GM13977 (cell line): ENCODE results near the gene SUSD4.

Source experiments
- DNase-seq: peaks from one replicate; pipeline ENCODE4 v3.0.0; 2012; ENCODE audit warnings: low spot score
- CTCF ChIP-seq: IDR thresholded peaks from 2 replicates; pipeline ENCODE4 v1.5.1; 2012; ENCODE audit warnings: mild to moderate bottlenecking, control low read depth; ENCODE audit not compliant: insufficient read depth; ENCODE audit errors: extremely low read depth, missing control alignments
- in situ Hi-C: fragments of 300-500 bp; cut with MboI; formaldehyde crosslinking; loops from one replicate; pipeline ENCODE4 v1.12.0; 2022; ENCODE audit warnings: low sequenced_read_pairs, low pct_unique_long_range_greater_than_20kb, mixed read lengths, inconsistent platforms; ENCODE audit not compliant: unreplicated experiment

Gene SUSD4

DNA sequence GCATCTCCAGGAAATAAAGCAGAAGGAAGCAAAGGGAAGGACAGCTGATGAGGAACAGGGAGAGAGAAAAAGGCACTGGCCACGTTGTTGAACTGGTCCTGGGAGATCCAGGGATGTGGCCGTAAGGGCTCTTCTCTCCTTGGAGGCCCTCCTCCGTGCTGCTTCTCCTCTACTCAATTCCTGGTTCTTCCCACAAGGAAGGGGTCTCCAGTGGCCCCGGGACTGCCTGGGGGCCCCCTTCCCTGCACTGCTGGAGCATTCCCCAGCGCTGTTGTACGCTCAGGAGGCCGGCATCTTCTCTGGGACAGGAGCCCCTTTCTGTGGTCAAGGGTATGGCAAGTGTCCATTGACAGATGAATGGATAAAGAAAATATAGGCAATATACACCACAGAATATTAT lies 132.4 kb downstream of the SUSD4 start:
- in situ Hi-C loops: no loop called here

DNA sequence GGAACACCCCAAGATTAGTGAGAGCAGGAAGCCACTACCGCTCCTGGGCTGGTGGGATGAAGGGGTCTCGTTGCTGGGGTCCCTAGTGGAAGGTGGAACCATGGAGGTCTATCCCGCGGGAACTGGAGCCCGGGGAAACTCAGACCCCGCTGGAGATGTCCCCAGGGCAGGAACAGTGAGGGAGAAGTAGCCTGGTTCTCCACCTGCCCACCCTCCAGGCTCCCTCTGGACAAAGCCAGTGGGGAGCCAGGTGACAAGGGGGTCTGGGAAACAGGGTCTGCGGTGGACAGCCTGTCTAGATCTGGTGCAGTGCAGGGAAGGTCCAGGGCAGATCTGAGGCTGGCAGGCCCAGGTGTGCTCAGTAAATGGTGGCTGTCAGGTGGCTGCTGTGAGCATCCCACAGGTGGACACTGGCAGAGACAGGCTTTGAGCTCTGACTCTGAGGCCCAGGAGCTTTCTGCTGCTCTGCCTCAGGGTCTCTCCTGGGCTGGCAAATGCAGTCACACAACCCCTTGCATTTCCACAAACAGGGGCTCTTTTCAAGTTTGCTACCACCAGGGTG lies 132.9 kb downstream of the SUSD4 start:
- no peak for TF ChIP-seq CTCF
- in situ Hi-C loops: no loop called here
- DNase-seq: no peak

More for the DNA sequence above, 132.4 kb downstream of the SUSD4 start:
- TF ChIP-seq CTCF: no peak
- no peak for DNase-seq

DNA sequence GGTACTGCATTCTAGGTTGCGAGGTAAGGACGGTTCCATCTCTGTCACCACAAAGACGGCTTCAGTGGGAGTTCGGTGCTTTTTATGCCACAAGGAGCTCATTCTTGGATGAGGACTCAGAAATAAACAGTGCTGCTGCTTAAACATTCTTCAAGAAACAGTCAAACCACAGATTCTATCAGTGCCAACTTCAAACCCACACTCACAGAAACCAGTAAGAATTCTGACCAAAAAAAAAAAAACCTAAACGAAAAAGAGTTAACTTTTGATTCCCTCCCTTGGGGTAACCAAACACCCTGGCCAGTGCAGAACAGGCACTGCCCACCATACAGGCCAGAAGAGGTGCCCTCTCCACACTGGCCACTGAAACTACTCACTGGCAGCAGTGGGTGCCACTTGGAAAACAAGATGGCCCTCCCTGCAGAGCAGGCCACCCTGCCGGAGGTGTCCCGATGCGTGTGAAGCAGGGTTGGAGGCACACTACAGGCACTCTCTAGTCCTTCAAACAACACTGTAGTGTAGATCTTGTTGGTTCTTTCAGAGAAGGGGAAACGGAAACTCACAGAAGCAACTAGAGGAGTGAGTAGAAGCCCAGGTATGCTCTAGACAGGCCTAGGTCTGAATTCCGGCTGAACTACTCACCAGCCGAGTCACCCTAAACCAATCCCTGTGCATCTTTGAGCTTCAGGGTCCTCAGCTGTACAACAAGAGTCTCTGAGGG lies 133.7 kb downstream of the SUSD4 start:
- TF ChIP-seq CTCF: no peak
- no peak for DNase-seq
- in situ Hi-C loops: no loop called here

DNA sequence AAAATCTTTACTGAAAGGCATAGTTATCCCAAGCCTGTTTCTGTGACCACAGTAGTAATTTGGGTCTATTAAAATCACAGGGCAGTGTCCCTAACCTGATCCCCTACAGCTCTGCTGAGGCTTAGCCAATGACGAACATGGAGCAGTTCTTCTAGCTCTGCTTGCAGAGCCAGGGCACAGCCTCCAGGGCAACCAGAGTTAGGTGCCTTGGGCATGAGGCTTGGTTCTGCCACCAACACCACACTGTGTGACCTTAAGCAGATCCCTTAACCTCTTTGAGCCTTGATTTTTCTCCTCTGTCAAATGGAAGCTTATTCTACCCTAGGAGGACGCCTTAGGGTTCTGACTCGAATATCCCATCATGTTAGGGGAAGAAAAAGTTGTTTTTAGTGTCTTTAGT lies 134.2 kb downstream of the SUSD4 start:
- DNase-seq: no peak
- in situ Hi-C loops: no loop called here
- TF ChIP-seq CTCF: no peak

DNA sequence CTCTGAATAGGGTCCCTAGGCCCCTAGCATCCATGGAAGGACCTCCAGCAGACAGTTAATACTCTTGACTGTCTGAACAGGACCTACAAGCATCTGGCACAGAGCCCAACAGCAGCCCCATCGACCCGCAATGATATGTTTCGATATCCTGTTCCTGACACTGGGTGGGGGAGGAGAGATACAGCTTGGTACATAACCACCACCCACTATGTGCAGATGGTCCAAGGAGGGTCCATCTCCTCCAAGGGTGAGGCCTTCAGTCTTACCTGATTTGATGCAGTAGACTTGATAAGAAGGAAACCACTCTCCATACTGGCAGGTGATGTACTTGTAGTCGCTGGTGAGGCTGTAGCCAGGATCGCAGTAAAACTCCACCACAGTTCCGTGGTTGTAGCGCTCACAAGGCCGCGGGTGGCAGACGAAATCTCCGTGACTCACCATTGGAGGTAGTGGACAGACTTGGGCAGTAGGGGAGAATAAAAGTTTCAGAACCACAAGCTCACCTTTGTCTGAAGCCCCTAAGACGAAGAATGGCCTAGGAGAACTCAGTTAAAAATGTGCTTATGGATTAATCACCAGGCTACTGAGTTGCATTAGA lies 134.9 kb downstream of the SUSD4 start:
- no peak for DNase-seq
- no peak for TF ChIP-seq CTCF
- in situ Hi-C loops: no loop called here

GRCh38 chr1:223228201-223228600 lies 135.8 kb downstream of the SUSD4 start:
- in situ Hi-C loops: no loop called here
- no peak for DNase-seq
- TF ChIP-seq CTCF: no peak
